K562 (cell line): Measurements from ENCODE around the gene KLHL22. TPM values are rescaled to one million over a fixed set of nuclear protein-coding genes. Genes with fewer than 3 reads are reported as not detected.

Source experiments
- CEBPG ChIP-seq, 3 experiments: fragments of 200-800 bp in 1 of 3; sonication (Bioruptor generic) in 1 of 3; sonication (generic) in 1 of 3; formaldehyde crosslinking in 1 of 3; IDR thresholded peaks in 2 of 3; conservative IDR thresholded peaks in 1 of 3; 2 replicates each; pipeline versions ENCODE4 v1.6.1 to v1.8.0; 2016 to 2022; ENCODE audit warnings: missing compliant biosample characterization in 2 of 3, missing genetic modification characterization in 2 of 3, mild to moderate bottlenecking in 1 of 3, missing genetic modification reagents in 1 of 3
- MTA3 ChIP-seq: fragments of 450-650 bp; formaldehyde crosslinking; IDR thresholded peaks from 2 replicates; pipeline ENCODE4 v1.6.1; 2017; ENCODE audit warnings: mild to moderate bottlenecking, borderline replicate concordance
- RBBP5 ChIP-seq: fragments of 200-600 bp; sonication (generic); IDR thresholded peaks from 2 replicates; pipeline ENCODE4 v1.6.1; 2012; ENCODE audit warnings: borderline replicate concordance, mild to moderate bottlenecking, low read length, control low read depth, inconsistent platforms; ENCODE audit not compliant: insufficient read depth, poor library complexity, severe bottlenecking
- SAP30 ChIP-seq: fragments of 200-600 bp; sonication (generic); IDR thresholded peaks from 2 replicates; pipeline ENCODE4 v1.6.1; 2012; ENCODE audit warnings: borderline replicate concordance, low read depth, mild to moderate bottlenecking, moderate library complexity, low read length, control low read depth, inconsistent platforms; ENCODE audit not compliant: insufficient read depth, poor library complexity, severe bottlenecking
- TOE1 ChIP-seq, 2 experiments: fragments of 450-650 bp in 1 of 2; sonication (generic) in 1 of 2; formaldehyde crosslinking in 1 of 2; IDR thresholded peaks; 2 replicates each; pipeline versions ENCODE4 v1.7.1 to v1.8.0; 2016 to 2022; ENCODE audit warnings: borderline replicate concordance in 2 of 2, mild to moderate bottlenecking in 2 of 2, antibody characterized with exemption in 1 of 2, inconsistent platforms in 1 of 2, low read depth in 1 of 2, missing genetic modification reagents in 1 of 2, moderate library complexity in 1 of 2
- WHSC1 ChIP-seq: IDR thresholded peaks from one replicate; pipeline ENCODE4 v1.6.1; 2012; ENCODE audit warnings: low read length, control low read depth, inconsistent platforms
- ZNF609 ChIP-seq: sonication (generic); formaldehyde crosslinking; IDR thresholded peaks from 2 replicates; pipeline ENCODE4 v1.8.1; 2023; ENCODE audit warnings: missing genetic modification reagents, mild to moderate bottlenecking, borderline replicate concordance
- polyA plus RNA-seq, 8 experiments: library from polyadenylated mRNA; depleted of rRNA in 4 of 8; stranded (reverse) in 5 of 8; unstranded in 3 of 8; fragments of >200 nt; fragmentation: Nextera tagmentation in 2 of 8; fragmentation: Illumina TruSeq in 1 of 8; extraction: Ambion mirVana in 2 of 8; extraction: Trizol in 1 of 8; gene quantifications; 2 replicates each; pipeline versions ENCODE4 v1.2.1 to v1.2.3, GENCODE V29; 2011 to 2014; ENCODE audit warnings: inconsistent platforms in 1 of 8, missing spikeins in 1 of 8
- total RNA-seq, 7 experiments: library from RNA; depleted of rRNA in 6 of 7; stranded (reverse); fragments of >200 nt in 6 of 7; fragmentation: Illumina TruSeq in 2 of 7; extraction: Trizol in 2 of 7; gene quantifications; 2 replicates each; pipeline versions ENCODE4 v1.2.1 to v1.2.3, GENCODE V29; 2011 to 2021; ENCODE audit warnings: low replicate concordance in 1 of 7
- TF ChIP-seq, protein P1 (sequence below): sonication (generic); formaldehyde crosslinking; IDR thresholded peaks from 2 replicates; pipeline ENCODE4 v1.8.0; 2022; ENCODE audit warnings: mild to moderate bottlenecking, missing genetic modification reagents
- TF ChIP-seq, protein P2 (sequence below), 2 experiments: fragments of 450-650 bp in 1 of 2; IDR thresholded peaks; 2 replicates each; pipeline ENCODE4 v1.6.1; 2011 to 2017; ENCODE audit warnings: low read depth in 2 of 2, antibody characterized with exemption in 1 of 2, borderline replicate concordance in 1 of 2, low read length in 1 of 2, mild to moderate bottlenecking in 1 of 2, mixed read lengths in 1 of 2; ENCODE audit not compliant: control insufficient read depth in 1 of 2

KLHL22 gene
- total and polyA plus RNA-seq, 9 of the 15 experiments (the other 6 are each of a cell fraction or from before 2014, with no cell fraction given): 1.3 to 25.6 (median 15.2) TPM

- TF ChIP-seq ZNF609 (CRISPR knock-in tag) (no peak), RBBP5 (peak; percentile 12), WHSC1 (no peak), SAP30 (no peak), TOE1 (IDR thresholded peaks at IDR 0.05; ENCODE audit: borderline replicate concordance) (no peak), TOE1 (CRISPR knock-in tag; IDR thresholded peaks at IDR 0.05; ENCODE audit: borderline replicate concordance, low read depth) (no peak), CEBPG (CRISPR knock-in tag; IDR thresholded peaks at IDR 0.05) (0 out of 2 replicates have a peak, but pooled peaks have one; percentile 2), CEBPG (tag; conservative IDR thresholded peaks at IDR 0.05 in 1 of 2, IDR thresholded peaks at IDR 0.05 in 1 of 2) (no peak), MTA3 (0 out of 2 replicates have a peak, but pooled peaks have one; percentile 18)
- TF ChIP-seq, protein P1, sequence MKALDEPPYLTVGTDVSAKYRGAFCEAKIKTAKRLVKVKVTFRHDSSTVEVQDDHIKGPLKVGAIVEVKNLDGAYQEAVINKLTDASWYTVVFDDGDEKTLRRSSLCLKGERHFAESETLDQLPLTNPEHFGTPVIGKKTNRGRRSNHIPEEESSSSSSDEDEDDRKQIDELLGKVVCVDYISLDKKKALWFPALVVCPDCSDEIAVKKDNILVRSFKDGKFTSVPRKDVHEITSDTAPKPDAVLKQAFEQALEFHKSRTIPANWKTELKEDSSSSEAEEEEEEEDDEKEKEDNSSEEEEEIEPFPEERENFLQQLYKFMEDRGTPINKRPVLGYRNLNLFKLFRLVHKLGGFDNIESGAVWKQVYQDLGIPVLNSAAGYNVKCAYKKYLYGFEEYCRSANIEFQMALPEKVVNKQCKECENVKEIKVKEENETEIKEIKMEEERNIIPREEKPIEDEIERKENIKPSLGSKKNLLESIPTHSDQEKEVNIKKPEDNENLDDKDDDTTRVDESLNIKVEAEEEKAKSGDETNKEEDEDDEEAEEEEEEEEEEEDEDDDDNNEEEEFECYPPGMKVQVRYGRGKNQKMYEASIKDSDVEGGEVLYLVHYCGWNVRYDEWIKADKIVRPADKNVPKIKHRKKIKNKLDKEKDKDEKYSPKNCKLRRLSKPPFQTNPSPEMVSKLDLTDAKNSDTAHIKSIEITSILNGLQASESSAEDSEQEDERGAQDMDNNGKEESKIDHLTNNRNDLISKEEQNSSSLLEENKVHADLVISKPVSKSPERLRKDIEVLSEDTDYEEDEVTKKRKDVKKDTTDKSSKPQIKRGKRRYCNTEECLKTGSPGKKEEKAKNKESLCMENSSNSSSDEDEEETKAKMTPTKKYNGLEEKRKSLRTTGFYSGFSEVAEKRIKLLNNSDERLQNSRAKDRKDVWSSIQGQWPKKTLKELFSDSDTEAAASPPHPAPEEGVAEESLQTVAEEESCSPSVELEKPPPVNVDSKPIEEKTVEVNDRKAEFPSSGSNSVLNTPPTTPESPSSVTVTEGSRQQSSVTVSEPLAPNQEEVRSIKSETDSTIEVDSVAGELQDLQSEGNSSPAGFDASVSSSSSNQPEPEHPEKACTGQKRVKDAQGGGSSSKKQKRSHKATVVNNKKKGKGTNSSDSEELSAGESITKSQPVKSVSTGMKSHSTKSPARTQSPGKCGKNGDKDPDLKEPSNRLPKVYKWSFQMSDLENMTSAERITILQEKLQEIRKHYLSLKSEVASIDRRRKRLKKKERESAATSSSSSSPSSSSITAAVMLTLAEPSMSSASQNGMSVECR (CRISPR knock-in tag): peak; percentile 61; the same call in 1 of the 2 replicates
- TF ChIP-seq, protein P2, sequence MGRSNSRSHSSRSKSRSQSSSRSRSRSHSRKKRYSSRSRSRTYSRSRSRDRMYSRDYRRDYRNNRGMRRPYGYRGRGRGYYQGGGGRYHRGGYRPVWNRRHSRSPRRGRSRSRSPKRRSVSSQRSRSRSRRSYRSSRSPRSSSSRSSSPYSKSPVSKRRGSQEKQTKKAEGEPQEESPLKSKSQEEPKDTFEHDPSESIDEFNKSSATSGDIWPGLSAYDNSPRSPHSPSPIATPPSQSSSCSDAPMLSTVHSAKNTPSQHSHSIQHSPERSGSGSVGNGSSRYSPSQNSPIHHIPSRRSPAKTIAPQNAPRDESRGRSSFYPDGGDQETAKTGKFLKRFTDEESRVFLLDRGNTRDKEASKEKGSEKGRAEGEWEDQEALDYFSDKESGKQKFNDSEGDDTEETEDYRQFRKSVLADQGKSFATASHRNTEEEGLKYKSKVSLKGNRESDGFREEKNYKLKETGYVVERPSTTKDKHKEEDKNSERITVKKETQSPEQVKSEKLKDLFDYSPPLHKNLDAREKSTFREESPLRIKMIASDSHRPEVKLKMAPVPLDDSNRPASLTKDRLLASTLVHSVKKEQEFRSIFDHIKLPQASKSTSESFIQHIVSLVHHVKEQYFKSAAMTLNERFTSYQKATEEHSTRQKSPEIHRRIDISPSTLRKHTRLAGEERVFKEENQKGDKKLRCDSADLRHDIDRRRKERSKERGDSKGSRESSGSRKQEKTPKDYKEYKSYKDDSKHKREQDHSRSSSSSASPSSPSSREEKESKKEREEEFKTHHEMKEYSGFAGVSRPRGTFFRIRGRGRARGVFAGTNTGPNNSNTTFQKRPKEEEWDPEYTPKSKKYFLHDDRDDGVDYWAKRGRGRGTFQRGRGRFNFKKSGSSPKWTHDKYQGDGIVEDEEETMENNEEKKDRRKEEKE (IDR thresholded peaks at IDR 0.05; ENCODE audit: borderline replicate concordance in 1 of 2, control insufficient read depth in 1 of 2, low read depth in 2 of 2, low read length in 1 of 2): no peak
Observed at GRCh38 chr22:20405931-20406685, 89.5 kb downstream of the KLHL22 start (continued).
